GM18502 (cell line): ENCODE measurements around the gene CYP2F1.
"Not testable (repeated sequence)": the region's sequence is repeated elsewhere in the genome, so short reads cannot be mapped to it uniquely, and the experiment has no call there.

Experiments
- ATAC-seq: cut with Tn5 transposase; IDR thresholded peaks from one replicate; pipeline ENCODE4 v1.9.1; 2021; ENCODE audit warnings: mild to moderate bottlenecking; ENCODE audit not compliant: unreplicated experiment, poor library complexity

Gene CYP2F1

GRCh38 chr19:41114132-41114531 lies at the start of gene CYP2F1:
TSS of gene CYP2F1 (plus strand) at chr19:41114432. CDS start at chr19:41116189, 1,757 bp downstream.
- ATAC-seq, result no peak

- no peak for ATAC-seq
These were observed 49.2 kb upstream of the CYP2F1 start for GRCh38 chr19:41064974-41065569.

GRCh38 chr19:41076286-41076685 lies 37.9 kb upstream of the CYP2F1 start:
- no peak for ATAC-seq

GRCh38 chr19:41083516-41083915 lies 30.7 kb upstream of the CYP2F1 start:
- ATAC-seq, result no peak

GRCh38 chr19:41085748-41086415 lies 28.4 kb upstream of the CYP2F1 start:
- no peak for ATAC-seq

GRCh38 chr19:41088151-41088550 lies 26.1 kb upstream of the CYP2F1 start, which contains the start of gene CYP2A13:
TSS of gene CYP2A13 (plus strand) at chr19:41088451. CDS start at chr19:41088472, 21 bp downstream.
- no peak for ATAC-seq

GRCh38 chr19:41089959-41090358 lies 24.3 kb upstream of the CYP2F1 start:
- ATAC-seq, result no peak

- ATAC-seq, result no peak
These were observed 18.5 kb upstream of the CYP2F1 start for GRCh38 chr19:41095703-41096102.

- ATAC-seq, result no peak
These were observed 17.9 kb upstream of the CYP2F1 start for GRCh38 chr19:41096353-41096752.

GRCh38 chr19:41097302-41097701 lies 16.9 kb upstream of the CYP2F1 start:
- no peak for ATAC-seq

GRCh38 chr19:41098762-41099161 lies 15.5 kb upstream of the CYP2F1 start:
- ATAC-seq, result no peak

GRCh38 chr19:41102210-41102609 lies 12.0 kb upstream of the CYP2F1 start:
- not testable (repeated sequence) for ATAC-seq

GRCh38 chr19:41106177-41106576 lies 8.1 kb upstream of the CYP2F1 start:
- no peak for ATAC-seq

GRCh38 chr19:41111296-41111695 lies 2.9 kb upstream of the CYP2F1 start:
- no peak for ATAC-seq

- ATAC-seq, result no peak
These were observed 2.4 kb upstream of the CYP2F1 start for GRCh38 chr19:41111750-41112295.

- no peak for ATAC-seq
These were observed 1.4 kb upstream of the CYP2F1 start for GRCh38 chr19:41112728-41113290.

- ATAC-seq, result no peak
These were observed 2.0 kb downstream of the CYP2F1 start for GRCh38 chr19:41116261-41116660.

GRCh38 chr19:41120929-41121911 lies 7.0 kb downstream of the CYP2F1 start:
- ATAC-seq, result not testable (repeated sequence)

GRCh38 chr19:41122846-41123245 lies 8.6 kb downstream of the CYP2F1 start:
- not testable (repeated sequence) for ATAC-seq

- no peak for ATAC-seq
These were observed 9.6 kb downstream of the CYP2F1 start for GRCh38 chr19:41123716-41124294.
